DND-41 (cell line): ENCODE measurements around the gene PPP1R12C.

Source experiments
- ATAC-seq: fragments of 200-7000 bp; cut with Tn5 transposase; 3 replicates; pipeline ENCODE4 v1.9.1; 2021; ENCODE audit warnings: low read depth; ENCODE audit not compliant: insufficient read depth
- DNase-seq: peaks from one replicate; pipeline ENCODE4 v3.0.0-alpha.2; 2020
- H2AFZ ChIP-seq: 2 replicates; pipeline ENCODE4 v1.6.0; 2012; ENCODE audit warnings: low read depth, low read length
- H3K27ac ChIP-seq: 2 replicates; pipeline ENCODE4 v1.5.1; 2012; ENCODE audit warnings: low read length, inconsistent platforms
- H3K27me3 ChIP-seq: fragments of 200-600 bp; sonication (generic); 2 replicates; pipeline ENCODE4 v1.6.0; 2012; ENCODE audit warnings: low read length, mild to moderate bottlenecking, inconsistent platforms; ENCODE audit not compliant: insufficient read depth, poor library complexity
- H3K36me3 ChIP-seq: 2 replicates; pipeline ENCODE4 v1.5.1; 2012; ENCODE audit warnings: low read length, inconsistent platforms; ENCODE audit not compliant: insufficient read depth
- H3K4me1 ChIP-seq: 2 replicates; pipeline ENCODE4 v1.5.1; 2012; ENCODE audit warnings: mild to moderate bottlenecking, low read length; ENCODE audit not compliant: insufficient read depth
- H3K4me2 ChIP-seq: 2 replicates; pipeline ENCODE4 v1.6.0; 2012; ENCODE audit warnings: mild to moderate bottlenecking, moderate library complexity, low read length, inconsistent platforms; ENCODE audit not compliant: insufficient read depth
- H3K4me3 ChIP-seq, 2 experiments: fragments of 200-600 bp in 1 of 2; shearing (Covaris generic) in 1 of 2; 2 replicates each; pipeline ENCODE4 v1.5.1; 2012 to 2016; ENCODE audit warnings: inconsistent platforms in 2 of 2, low read length in 2 of 2, mild to moderate bottlenecking in 2 of 2, low read depth in 1 of 2, moderate library complexity in 1 of 2
- H3K79me2 ChIP-seq: 2 replicates; pipeline ENCODE4 v1.6.0; 2012; ENCODE audit warnings: low read length, inconsistent platforms; ENCODE audit not compliant: insufficient read depth
- H3K9ac ChIP-seq: 2 replicates; pipeline ENCODE4 v1.6.0; 2012; ENCODE audit warnings: low read depth, mild to moderate bottlenecking, inconsistent platforms, low read length, moderate library complexity
- H3K9me3 ChIP-seq: 2 replicates; pipeline ENCODE4 v1.5.1; 2012; ENCODE audit warnings: low read length, moderate library complexity, mild to moderate bottlenecking, inconsistent platforms; ENCODE audit not compliant: insufficient read depth, severe bottlenecking
- H4K20me1 ChIP-seq: 2 replicates; pipeline ENCODE4 v1.6.0; 2012; ENCODE audit warnings: low read length; ENCODE audit not compliant: insufficient read depth
- CTCF ChIP-seq: IDR thresholded peaks from 2 replicates; pipeline ENCODE4 v1.5.1; 2012; ENCODE audit warnings: borderline replicate concordance, low read length, moderate library complexity, mild to moderate bottlenecking; ENCODE audit not compliant: poor library complexity, severe bottlenecking; ENCODE audit errors: extremely low read depth
- EZH2 ChIP-seq: IDR thresholded peaks from 3 replicates; pipeline ENCODE4 v1.6.1; 2012; ENCODE audit warnings: borderline replicate concordance, low read depth, mild to moderate bottlenecking, moderate library complexity, low read length, inconsistent platforms; ENCODE audit not compliant: severe bottlenecking

Gene PPP1R12C

GRCh38 chr19:55050749-55051532 is 66.5 kb downstream of the PPP1R12C start:
- ATAC-seq (no peak), DNase-seq (no peak)
- H3K9me3 ChIP-seq: no peaks in the 10 kb centered on the region
- no peak overlapping the region for H3K4me3 ChIP-seq
- H4K20me1 ChIP-seq: peaks cover 10% of the 10 kb centered on the region; the same call in 1 of the 2 replicates
- no peaks in the 10 kb centered on the region for H3K27me3 ChIP-seq
- TF ChIP-seq EZH2 (no peak), CTCF (no peak)
- H3K4me1 ChIP-seq: no peaks in the 10 kb centered on the region
- H3K36me3 ChIP-seq: peaks cover 30% of the 10 kb centered on the region
- H3K79me2 ChIP-seq: no peaks in the 10 kb centered on the region
- H3K4me2 ChIP-seq: no peak overlapping the region
- H3K27ac ChIP-seq: no peak overlapping the region
- H2AFZ ChIP-seq: no peak overlapping the region
- no peak overlapping the region for H3K9ac ChIP-seq

- no peaks in the 10 kb centered on the region for H3K4me1 ChIP-seq
- no peaks in the 10 kb centered on the region for H3K9me3 ChIP-seq
- H3K4me3 ChIP-seq: no peak overlapping the region
- H3K36me3 ChIP-seq: peaks cover 44% of the 10 kb centered on the region
- no peaks in the 10 kb centered on the region for H3K79me2 ChIP-seq
- no peak overlapping the region for H3K4me2 ChIP-seq
- H3K27ac ChIP-seq: no peak overlapping the region
- no peak overlapping the region for H2AFZ ChIP-seq
- ATAC-seq (no peak), DNase-seq (no peak)
- no peak overlapping the region for H3K9ac ChIP-seq
- no peak for TF ChIP-seq EZH2
- TF ChIP-seq CTCF: no peak
- no peaks in the 10 kb centered on the region for H3K27me3 ChIP-seq
- H4K20me1 ChIP-seq: peaks cover 18% of the 10 kb centered on the region
Observed at GRCh38 chr19:55048446-55048845, 69.0 kb downstream of the PPP1R12C start.

- Histone ChIP-seq H3K27me3 (no peaks in the 10 kb centered on the region), H4K20me1 (peaks cover 21% of the 10 kb centered on the region), H3K27ac (no peak overlapping the region), H2AFZ (no peak overlapping the region), H3K36me3 (peaks cover 48% of the 10 kb centered on the region), H3K9ac (no peak overlapping the region), H3K4me3 (no peak overlapping the region), H3K9me3 (no peaks in the 10 kb centered on the region), H3K79me2 (no peaks in the 10 kb centered on the region), H3K4me1 (peaks cover 2% of the 10 kb centered on the region), H3K4me2 (no peak overlapping the region)
- ATAC-seq (no peak), DNase-seq (no peak)
- no peak for TF ChIP-seq CTCF
Observed at GRCh38 chr19:55047951-55048350, 69.5 kb downstream of the PPP1R12C start.
